DMS53 treated with DMSO at 0.1 percent for 48 hours (cell line): Measurements from ENCODE around the gene CBX8.

Source experiments
- DNase-seq: peaks from one replicate; lab custom pipeline; 2025; ENCODE audit not compliant: unreplicated experiment; lab: John Stamatoyannopoulos, UW

Gene CBX8

DNA sequence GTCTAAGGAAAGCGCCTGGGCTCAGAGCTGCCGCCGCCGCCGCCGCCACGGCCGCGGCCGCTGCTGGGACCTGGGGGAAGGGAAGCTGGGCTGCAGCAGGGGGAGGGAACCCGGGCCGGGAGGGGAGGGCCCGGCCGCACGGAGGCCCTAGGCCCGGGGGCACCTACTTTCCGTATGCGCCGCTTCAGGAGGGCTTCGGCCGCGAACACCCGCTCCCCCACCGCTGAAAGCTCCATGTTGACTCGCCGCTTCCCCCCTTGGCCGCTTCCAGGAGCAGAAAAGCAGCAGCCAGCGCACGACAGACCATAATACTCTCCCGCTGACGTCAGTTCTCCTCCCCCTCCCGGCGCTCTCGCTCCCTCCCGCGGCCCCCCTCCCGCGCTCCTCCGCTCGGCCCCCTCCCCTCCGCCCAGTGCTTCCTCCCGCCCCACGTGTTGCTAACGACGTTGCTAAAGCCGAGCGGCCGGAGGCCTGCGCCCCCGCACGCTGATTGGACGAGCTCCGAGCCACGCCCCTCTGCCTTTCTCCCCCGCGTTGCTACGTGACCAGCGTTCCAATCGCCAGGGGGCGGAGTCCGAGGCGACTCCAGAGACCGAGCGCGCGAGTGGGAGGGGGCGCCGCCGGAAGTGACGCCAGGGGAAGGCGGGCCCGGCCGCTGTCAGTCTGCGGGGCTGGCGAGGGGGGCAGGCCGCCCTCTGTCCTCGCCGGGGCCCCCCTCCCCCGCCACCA lies at the start of gene CBX8:
TSS of gene CBX8 (minus strand) at position 315 of the 729 bp plus-strand sequence. CDS start at position 236, 79 bp downstream.
- peak; percentile 96 for DNase-seq

DNA sequence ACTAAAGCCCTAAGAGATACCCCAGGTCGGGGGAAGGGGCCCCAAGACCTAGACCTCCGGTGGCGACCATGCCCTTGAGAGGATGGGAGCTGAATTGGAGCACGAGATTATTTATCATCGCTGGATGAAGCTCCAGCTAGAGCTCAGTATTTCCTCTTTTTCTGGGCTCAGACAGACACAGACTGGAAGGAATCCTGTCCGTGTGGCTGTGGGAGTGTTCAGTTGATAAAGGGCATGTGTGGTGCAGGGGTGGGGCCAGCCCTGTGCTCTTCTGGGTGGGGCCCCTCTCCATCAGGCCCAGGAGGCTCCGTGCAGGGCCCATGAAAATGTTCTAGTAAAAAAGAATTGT lies 48.7 kb upstream of the CBX8 start:
- no peak for DNase-seq

- peak; percentile 34 for DNase-seq
Observed at GRCh38 chr17:79844869-79845600, 48.2 kb upstream of the CBX8 start.

GRCh38 chr17:79843816-79844800 lies 47.2 kb upstream of the CBX8 start:
- DNase-seq = peak; percentile 51

GRCh38 chr17:79843474-79843815 lies 46.6 kb upstream of the CBX8 start:
- DNase-seq = no peak

GRCh38 chr17:79842656-79843473 lies 46.0 kb upstream of the CBX8 start:
- DNase-seq = peak; percentile 37

DNA sequence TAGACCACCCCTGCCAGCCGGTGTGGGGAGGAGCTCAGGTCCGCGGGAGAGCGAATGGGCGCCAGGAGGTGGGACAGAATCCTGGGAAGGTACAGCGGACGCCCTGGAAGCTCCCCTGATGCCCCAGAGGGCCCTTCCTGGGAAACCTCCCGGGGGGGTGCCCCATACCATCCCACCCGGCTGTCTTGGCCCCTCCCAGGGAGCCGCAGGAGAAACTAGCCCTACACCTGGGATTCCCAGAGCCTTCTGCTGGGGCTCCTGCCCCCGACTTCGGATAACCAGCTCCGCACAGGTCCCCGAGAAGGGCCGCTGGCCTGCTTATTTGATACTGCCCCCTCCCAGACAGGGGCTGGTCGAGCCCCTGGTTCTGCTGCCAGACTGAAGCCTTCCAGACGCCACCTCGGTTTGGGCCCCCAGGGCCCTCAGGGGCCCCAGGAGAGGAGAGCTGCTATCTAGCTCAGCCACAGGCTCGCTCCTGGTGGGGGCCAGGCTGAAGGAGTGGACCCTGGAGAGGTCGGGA lies 45.3 kb upstream of the CBX8 start:
- DNase-seq = no peak

DNA sequence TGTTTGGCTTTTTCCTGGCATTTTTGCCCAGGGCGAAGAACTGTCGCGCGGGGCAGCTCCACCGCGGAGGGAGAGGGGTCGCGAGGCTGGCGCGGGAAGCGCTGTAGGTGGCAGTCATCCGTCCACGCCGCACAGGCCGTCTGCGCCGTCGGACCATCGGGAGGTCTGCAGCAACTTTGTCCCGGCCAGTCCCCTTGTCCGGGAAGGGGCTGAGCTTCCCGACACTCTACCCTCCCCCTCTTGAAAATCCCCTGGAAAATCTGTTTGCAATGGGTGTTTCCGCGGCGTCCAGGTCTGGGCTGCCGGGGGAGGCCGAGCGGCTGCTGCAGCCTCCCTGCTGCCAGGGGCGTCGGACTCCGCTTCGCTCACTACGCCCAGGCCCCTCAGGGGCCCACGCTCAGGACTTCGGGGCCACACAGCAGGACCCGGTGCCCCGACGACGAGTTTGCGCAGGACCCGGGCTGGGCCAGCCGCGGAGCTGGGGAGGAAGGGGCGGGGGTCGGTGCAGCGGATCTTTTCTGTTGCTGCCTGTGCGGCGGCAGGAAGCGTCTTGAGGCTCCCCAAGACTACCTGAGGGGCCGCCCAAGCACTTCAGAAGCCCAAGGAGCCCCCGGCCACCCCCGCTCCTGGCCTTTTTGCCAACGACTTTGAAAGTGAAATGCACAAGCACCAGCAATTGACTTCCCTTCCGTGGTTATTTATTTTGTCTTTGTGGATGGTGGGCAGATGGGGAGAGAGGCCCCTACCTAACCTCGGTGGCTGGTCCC lies 44.7 kb upstream of the CBX8 start:
- DNase-seq = no peak

- no peak for DNase-seq
Observed at GRCh38 chr17:79840989-79841286, 44.1 kb upstream of the CBX8 start.

GRCh38 chr17:79840269-79840988 lies 43.6 kb upstream of the CBX8 start:
- no peak for DNase-seq

DNA sequence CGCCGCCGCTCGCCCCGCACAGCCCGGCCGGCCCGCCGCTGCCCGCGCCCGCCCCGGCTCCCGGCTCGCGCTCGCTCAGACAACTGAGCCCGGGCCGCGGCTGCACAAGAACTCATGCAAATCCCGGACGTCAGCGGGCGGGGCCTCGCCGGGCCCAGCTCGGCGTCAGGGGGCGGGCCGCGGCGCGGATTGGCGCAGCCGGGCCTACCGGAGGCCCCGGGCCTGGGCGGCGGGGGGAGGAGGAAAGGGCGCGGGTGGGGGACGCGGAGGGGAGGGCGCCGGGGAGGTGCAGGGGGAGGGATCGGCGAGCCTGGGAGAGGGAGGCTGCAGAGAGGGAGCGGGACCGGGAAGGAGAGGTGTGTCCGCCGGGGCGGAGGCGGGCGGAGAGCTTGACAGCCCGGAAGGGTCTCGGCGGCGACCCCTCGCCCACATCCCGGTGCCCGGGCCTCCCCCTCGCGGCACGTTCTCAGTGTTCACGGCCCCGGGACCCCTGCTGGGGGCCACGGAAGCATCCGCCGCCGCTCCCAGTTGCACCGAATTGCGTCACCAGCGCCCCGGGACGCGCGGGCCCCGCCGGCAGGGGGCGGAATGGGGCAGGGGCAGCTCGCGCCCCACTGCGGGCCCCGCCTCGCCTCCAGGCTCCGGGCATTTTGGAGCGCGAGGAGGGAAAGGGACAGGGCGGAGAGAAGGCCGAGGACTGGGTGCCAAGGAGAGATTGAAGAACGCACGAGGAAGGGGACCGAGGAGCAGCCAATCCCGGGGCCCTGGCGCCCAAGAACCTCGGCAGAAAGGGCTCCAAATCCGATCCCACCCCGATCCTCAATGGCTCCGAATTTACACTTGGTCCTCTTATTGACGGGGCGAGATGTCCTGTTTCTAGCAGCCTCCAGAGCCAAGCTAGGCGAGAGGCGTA lies 42.7 kb upstream of the CBX8 start, which contains the start of gene CBX4:
TSS of gene CBX4 (minus strand) at position 85 of the 913 bp plus-strand sequence. CDS start 189 bp downstream, outside the sequence.
- DNase-seq = peak; percentile 88

GRCh38 chr17:79838522-79839274 lies 41.8 kb upstream of the CBX8 start:
- DNase-seq = no peak

- DNase-seq = no peak
Observed at GRCh38 chr17:79837888-79838521, 41.1 kb upstream of the CBX8 start.

- DNase-seq = no peak
Observed at GRCh38 chr17:79836972-79837887, 40.4 kb upstream of the CBX8 start.

DNA sequence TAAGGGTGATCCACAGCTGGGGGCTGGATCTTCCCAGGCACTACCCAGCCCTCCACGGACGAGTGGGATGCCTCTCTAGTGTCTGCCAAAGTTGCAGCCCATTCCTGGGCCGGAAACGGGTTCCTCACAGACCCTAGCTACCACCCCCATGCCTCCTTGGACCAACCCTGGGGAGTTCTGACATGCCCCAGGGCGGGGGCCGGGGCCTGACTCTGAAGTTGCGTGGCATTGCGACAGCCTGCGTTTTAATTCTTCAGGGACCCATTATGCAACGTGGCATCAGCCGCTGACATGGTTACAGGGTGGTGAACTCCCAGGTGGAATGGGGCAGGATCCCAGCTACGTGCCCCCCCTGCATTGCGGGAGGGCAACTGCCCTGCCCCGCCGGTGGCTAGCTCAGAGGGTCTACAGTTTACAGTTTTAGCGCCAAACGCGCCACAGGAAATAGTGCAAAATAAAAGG lies 39.7 kb upstream of the CBX8 start:
- DNase-seq = no peak
